Lower lobe of right lung (tissue), 2 donors: ENCODE results near the gene ZNF280D. TPM values are rescaled to one million over a fixed set of nuclear protein-coding genes. Genes with fewer than 3 reads are reported as not detected.

Experiments
- ATAC-seq, 2 donors: fragments of 200-7000 bp; cut with Tn5 transposase; one replicate each; pipeline ENCODE4 v1.9.1; 2020 to 2022; ENCODE audit warnings: mild to moderate bottlenecking in 2 of 2, moderate library complexity in 2 of 2
- DNase-seq: peaks from one replicate; pipeline ENCODE4 v3.0.0-alpha.2; 2020
- H3K27ac ChIP-seq: fragments of 200-600 bp; one replicate; pipeline ENCODE4 v1.8.0; 2022
- H3K27me3 ChIP-seq: fragments of 200-600 bp; one replicate; pipeline ENCODE4 v1.8.0; 2022; ENCODE audit warnings: low read depth
- H3K36me3 ChIP-seq: fragments of 200-600 bp; one replicate; pipeline ENCODE4 v1.8.0; 2022; ENCODE audit warnings: mild to moderate bottlenecking
- H3K4me1 ChIP-seq: fragments of 200-600 bp; one replicate; pipeline ENCODE4 v1.8.0; 2022
- H3K4me3 ChIP-seq: fragments of 200-600 bp; one replicate; pipeline ENCODE4 v1.8.0; 2022; ENCODE audit warnings: mild to moderate bottlenecking
- H3K9me3 ChIP-seq: fragments of 200-600 bp; one replicate; pipeline ENCODE4 v1.8.0; 2022
- intact Hi-C: fragments of 100-400 bp; cut with DNase I; formaldehyde crosslinking; loops from one replicate; pipeline ENCODE4 v1.11.0; 2022
- total RNA-seq: library from RNA; stranded (reverse); fragmentation: NEBNext Ultra II Directional; extraction: Animal tissue kit (Norgen Biotek cat#: 25700); gene quantifications from one replicate; pipeline ENCODE4 v1.2.1, GENCODE V29; 2021
- TF ChIP-seq, protein P1 (sequence below): fragments of 200-600 bp; IDR thresholded peaks from one replicate; pipeline ENCODE4 v1.8.0; 2022; ENCODE audit warnings: antibody characterized with exemption, mild to moderate bottlenecking
- donor health status: DM: no; HTN: yes; CAD: no; lungs with severe emphysema.

ZNF280D gene
- total RNA-seq, 1 donor from 2014 or later = 57.1 TPM

DNA sequence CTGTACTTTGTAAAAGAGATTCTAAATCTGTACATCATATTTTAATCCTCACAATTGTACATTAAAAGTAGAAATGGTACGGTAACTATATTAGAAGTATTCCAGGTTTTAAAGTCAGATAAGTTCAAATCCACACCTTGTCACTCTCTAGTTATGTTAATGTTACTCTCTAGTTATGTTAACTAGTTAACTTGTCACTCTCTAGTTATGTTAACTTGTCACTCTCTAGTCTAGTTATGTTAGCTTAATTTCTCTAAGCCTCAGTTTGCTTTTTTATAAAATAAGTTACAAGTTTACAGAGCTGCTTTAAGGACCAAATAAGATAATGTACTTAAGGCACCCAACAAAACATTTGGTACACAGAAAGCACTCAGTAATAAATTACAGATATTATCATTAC, 42.6 kb downstream of the ZNF280D start:
- Histone ChIP-seq H3K27me3 (no peaks in the 10 kb centered on the region), H3K4me1 (no peaks in the 10 kb centered on the region), H3K36me3 (peaks cover 27% of the 10 kb centered on the region), H3K9me3 (no peaks in the 10 kb centered on the region), H3K27ac (no peak overlapping the region), H3K4me3 (no peak overlapping the region)
- no peak for ATAC-seq
- no peak for DNase-seq
- TF ChIP-seq, protein P1, sequence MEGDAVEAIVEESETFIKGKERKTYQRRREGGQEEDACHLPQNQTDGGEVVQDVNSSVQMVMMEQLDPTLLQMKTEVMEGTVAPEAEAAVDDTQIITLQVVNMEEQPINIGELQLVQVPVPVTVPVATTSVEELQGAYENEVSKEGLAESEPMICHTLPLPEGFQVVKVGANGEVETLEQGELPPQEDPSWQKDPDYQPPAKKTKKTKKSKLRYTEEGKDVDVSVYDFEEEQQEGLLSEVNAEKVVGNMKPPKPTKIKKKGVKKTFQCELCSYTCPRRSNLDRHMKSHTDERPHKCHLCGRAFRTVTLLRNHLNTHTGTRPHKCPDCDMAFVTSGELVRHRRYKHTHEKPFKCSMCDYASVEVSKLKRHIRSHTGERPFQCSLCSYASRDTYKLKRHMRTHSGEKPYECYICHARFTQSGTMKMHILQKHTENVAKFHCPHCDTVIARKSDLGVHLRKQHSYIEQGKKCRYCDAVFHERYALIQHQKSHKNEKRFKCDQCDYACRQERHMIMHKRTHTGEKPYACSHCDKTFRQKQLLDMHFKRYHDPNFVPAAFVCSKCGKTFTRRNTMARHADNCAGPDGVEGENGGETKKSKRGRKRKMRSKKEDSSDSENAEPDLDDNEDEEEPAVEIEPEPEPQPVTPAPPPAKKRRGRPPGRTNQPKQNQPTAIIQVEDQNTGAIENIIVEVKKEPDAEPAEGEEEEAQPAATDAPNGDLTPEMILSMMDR = no peak
- intact Hi-C loops = no loop called here

DNA sequence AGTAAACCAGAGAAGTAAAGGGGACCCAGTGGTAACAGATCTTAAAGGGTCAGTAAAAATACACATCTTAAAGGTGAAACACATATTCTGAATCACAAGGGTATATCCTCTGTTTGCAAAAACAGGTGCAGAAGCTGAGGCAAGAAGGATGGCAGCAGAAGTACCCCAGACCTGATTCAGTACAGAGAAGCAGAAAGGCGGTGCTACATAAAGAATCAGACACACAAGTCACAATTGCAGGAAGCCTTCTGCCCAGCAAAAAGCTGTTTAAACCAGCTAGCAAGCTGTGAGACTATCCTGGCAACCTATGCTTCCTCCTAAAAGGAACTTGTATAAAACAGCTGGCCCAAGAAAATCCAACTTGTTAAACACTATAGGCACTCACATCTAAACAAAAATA, 49.4 kb downstream of the ZNF280D start:
- intact Hi-C loops = no loop called here
- Histone ChIP-seq H3K27me3 (no peaks in the 10 kb centered on the region), H3K4me3 (no peak overlapping the region), H3K36me3 (peaks cover 25% of the 10 kb centered on the region), H3K27ac (no peak overlapping the region), H3K4me1 (no peaks in the 10 kb centered on the region), H3K9me3 (no peaks in the 10 kb centered on the region)
- no peak for DNase-seq
- no peak for ATAC-seq
- TF ChIP-seq, protein P1 = no peak

DNA sequence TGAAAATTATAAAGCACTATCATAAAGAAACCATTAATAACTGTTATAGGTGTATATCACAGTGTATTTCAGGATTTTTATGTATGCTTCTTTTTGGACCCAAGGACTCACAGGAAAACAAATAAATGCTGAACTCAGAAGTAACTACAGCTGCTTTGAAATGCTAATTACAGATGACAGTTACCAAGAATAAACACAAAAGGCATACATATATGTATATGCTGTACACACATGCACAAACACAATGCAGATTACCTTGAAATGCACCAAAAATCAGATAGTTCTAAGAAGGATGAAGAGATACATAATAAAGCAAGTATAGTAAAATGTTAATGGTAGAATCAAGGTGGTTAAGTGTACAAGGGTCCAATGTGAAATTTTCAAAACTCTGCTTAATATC, 52.2 kb downstream of the ZNF280D start:
- intact Hi-C loops = no loop called here
- H3K36me3 ChIP-seq = peaks cover 19% of the 10 kb centered on the region
- no peaks in the 10 kb centered on the region for H3K9me3 ChIP-seq
- no peaks in the 10 kb centered on the region for H3K4me1 ChIP-seq
- no peaks in the 10 kb centered on the region for H3K27me3 ChIP-seq
- H3K27ac ChIP-seq = no peak overlapping the region
- H3K4me3 ChIP-seq = no peak overlapping the region
- no peak for DNase-seq
- no peak for ATAC-seq
- TF ChIP-seq, protein P1 = no peak

DNA sequence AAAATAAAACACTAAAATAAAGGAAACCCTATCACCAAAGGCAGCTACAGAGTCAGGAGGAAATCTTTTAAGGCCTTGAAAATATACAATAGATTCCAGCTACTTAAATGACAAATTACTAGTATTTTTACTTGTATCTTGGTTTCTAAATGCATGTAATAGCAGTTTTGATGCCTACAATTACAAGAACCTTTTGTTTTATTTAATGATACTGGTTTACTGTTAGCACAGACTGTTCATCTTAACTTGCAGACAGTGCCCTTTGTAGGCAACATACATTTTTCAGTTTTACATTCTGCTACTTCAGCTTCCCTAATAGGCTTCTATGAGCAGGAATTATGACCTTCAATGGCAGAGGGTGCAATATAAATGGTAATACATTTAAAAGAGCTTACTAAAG, 54.1 kb downstream of the ZNF280D start:
- no peak overlapping the region for H3K27ac ChIP-seq
- TF ChIP-seq, protein P1 = no peak
- peaks cover 28% of the 10 kb centered on the region for H3K36me3 ChIP-seq
- H3K27me3 ChIP-seq = no peaks in the 10 kb centered on the region
- H3K4me1 ChIP-seq = no peaks in the 10 kb centered on the region
- H3K4me3 ChIP-seq = no peak overlapping the region
- H3K9me3 ChIP-seq = no peaks in the 10 kb centered on the region
- ATAC-seq (no peak), DNase-seq (no peak)
- intact Hi-C loops = no loop called here

DNA sequence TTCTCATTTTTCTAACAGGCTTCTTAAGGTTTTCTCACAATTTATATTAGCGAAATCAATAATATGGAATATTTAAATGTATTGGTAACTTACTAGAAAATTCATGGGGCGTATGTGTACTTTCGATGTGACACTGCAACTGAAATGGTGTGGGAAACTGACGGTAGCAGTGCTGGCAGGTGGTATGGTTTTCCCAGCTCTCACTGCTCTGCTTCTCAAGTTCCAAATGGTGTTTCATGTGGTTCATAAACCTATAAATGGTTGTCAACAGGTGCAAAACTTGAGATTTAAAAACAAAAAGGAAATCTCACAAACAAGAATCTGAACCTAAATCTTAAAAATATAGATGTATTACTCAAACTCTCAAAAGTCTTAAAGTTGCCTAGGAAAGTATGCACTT, 54.7 kb downstream of the ZNF280D start:
- H3K36me3 ChIP-seq = peaks cover 28% of the 10 kb centered on the region
- no peak for ATAC-seq
- H3K9me3 ChIP-seq = no peaks in the 10 kb centered on the region
- no peak overlapping the region for H3K27ac ChIP-seq
- no peak overlapping the region for H3K4me3 ChIP-seq
- no peaks in the 10 kb centered on the region for H3K27me3 ChIP-seq
- TF ChIP-seq, protein P1 = no peak
- intact Hi-C loops = no loop called here
- DNase-seq = no peak
- H3K4me1 ChIP-seq = no peaks in the 10 kb centered on the region

DNA sequence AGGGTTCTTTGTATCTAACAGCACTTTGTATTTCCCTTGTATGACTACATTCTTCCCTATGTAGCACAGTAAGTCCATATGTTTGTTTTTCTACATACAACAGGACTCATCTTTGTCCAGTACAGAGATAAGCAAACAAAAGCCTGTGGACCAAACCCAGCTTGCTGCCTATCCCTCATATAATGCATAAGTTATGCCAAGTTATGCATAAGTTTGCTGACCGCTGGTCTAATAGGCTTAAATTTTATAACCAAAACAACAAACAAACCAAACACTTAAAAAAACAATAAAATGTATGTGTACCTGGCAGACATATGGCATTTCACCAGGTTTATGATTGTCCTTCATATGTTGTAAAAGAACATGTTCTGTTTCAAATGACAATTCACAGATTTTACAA, 56.0 kb downstream of the ZNF280D start:
- Histone ChIP-seq H3K36me3 (peaks cover 28% of the 10 kb centered on the region), H3K27me3 (no peaks in the 10 kb centered on the region), H3K27ac (no peak overlapping the region), H3K9me3 (no peaks in the 10 kb centered on the region), H3K4me1 (no peaks in the 10 kb centered on the region), H3K4me3 (no peak overlapping the region)
- TF ChIP-seq, protein P1 = no peak
- DNase-seq (no peak), ATAC-seq (no peak)
- intact Hi-C loops = no loop called here
